HCT116 (cell line): ENCODE data around the gene WBP1L. TPM values are rescaled to one million over a fixed set of nuclear protein-coding genes. Genes with fewer than 3 reads are reported as not detected.

ENCODE experiments used
- ATAC-seq: fragments of 200-7000 bp; cut with Tn5 transposase; 2 replicates; pipeline ENCODE4 v1.9.1; 2020; ENCODE audit warnings: mild to moderate bottlenecking, moderate library complexity
- BruUV-seq: library from RNA; stranded (reverse); fragments of 400-500 nt; replicated peaks from 2 replicates; lab custom pipeline; 2021; lab: Mats Ljungman, UMichigan
- CTCF ChIA-PET: fragments of 300-600 bp; sonication (Branson Sonifier 250); formaldehyde crosslinking; loops from one replicate; lab custom pipeline; 2021; ENCODE audit warnings: antibody characterized with exemption; lab: Charles Lee
- POLR2A ChIA-PET: fragments of 300-600, 350-600 bp; sonication (Branson Sonifier 250); formaldehyde crosslinking; loops from one replicate; lab custom pipeline; 2021; ENCODE audit warnings: antibody characterized with exemption; lab: Charles Lee
- RAD21 ChIA-PET, 2 experiments: fragments of 300-600 bp; sonication (Branson Sonifier 250); formaldehyde crosslinking; loops; one replicate each; lab custom pipeline; 2023; ENCODE audit warnings: low total read pairs in 2 of 2; ENCODE audit not compliant: uncharacterized antibody in 2 of 2, unreplicated experiment in 2 of 2, low non-redundant PET in 1 of 2; lab: Charles Lee
- DNase-seq: peaks from one replicate; pipeline ENCODE4 v3.0.0-alpha.2; 2010; ENCODE audit warnings: low read depth, low spot score
- H2AFZ ChIP-seq: fragments of 200-600 bp; shearing (Covaris generic), sonication (generic); 2 replicates; pipeline ENCODE4 v1.6.1; 2017; ENCODE audit warnings: low read depth, mixed run types, mixed read lengths, antibody characterized with exemption, low read length; ENCODE audit not compliant: poor library complexity, severe bottlenecking
- H3K27ac ChIP-seq: 2 replicates; pipeline ENCODE4 v1.5.1; 2012; ENCODE audit warnings: low read depth, low read length
- H3K27me3 ChIP-seq: fragments of 200-600 bp; sonication (generic); 2 replicates; pipeline ENCODE4 v1.6.1; 2016; ENCODE audit warnings: mixed run types, low read length, mixed read lengths; ENCODE audit not compliant: insufficient read depth
- H3K36me3 ChIP-seq, 2 experiments: fragments of 200-500 bp in 1 of 2; fragments of 200-600 bp in 1 of 2; sonication (Bioruptor generic) in 1 of 2; sonication (generic) in 1 of 2; 2 replicates each; pipeline versions ENCODE4 v1.5.1 to v1.6.1; 2014 to 2016; ENCODE audit warnings: low read length in 2 of 2, inconsistent platforms in 1 of 2, mixed read lengths in 1 of 2, mixed run types in 1 of 2; ENCODE audit not compliant: insufficient read depth in 2 of 2, control insufficient read depth in 1 of 2
- H3K4me1 ChIP-seq, 2 experiments: fragments of 200-600 bp in 1 of 2; sonication (generic) in 1 of 2; 2 replicates each; pipeline versions ENCODE4 v1.5.1 to v1.6.1; 2012 to 2017; ENCODE audit warnings: low read length in 2 of 2, inconsistent platforms in 1 of 2, mild to moderate bottlenecking in 1 of 2, mixed read lengths in 1 of 2, mixed run types in 1 of 2, moderate library complexity in 1 of 2; ENCODE audit not compliant: insufficient read depth in 2 of 2, control insufficient read depth in 1 of 2
- H3K4me2 ChIP-seq: fragments of 200-600 bp; sonication (generic); 2 replicates; pipeline ENCODE4 v1.6.1; 2017; ENCODE audit warnings: mixed run types, low read length, mixed read lengths
- H3K4me3 ChIP-seq, 2 experiments: fragments of 200-600 bp in 1 of 2; sonication (generic) in 1 of 2; replicated peaks in 1 of 2; 2 replicates each; pipeline ENCODE4 v1.5.1; 2011 to 2016; ENCODE audit warnings: low read length in 2 of 2, control low read depth in 1 of 2, low read depth in 1 of 2, mild to moderate bottlenecking in 1 of 2, mixed read lengths in 1 of 2, mixed run types in 1 of 2
- H3K79me2 ChIP-seq: fragments of 200-600 bp; sonication (generic); 2 replicates; pipeline ENCODE4 v1.6.1; 2017; ENCODE audit warnings: mild to moderate bottlenecking, mixed run types, low read length, moderate library complexity, mixed read lengths; ENCODE audit not compliant: insufficient read depth
- H3K9ac ChIP-seq: fragments of 200-600 bp; sonication (generic); 2 replicates; pipeline ENCODE4 v1.6.1; 2016; ENCODE audit warnings: low read length, mixed read lengths
- H3K9me2 ChIP-seq: fragments of 200-600 bp; sonication (generic), shearing (Covaris generic); 2 replicates; pipeline ENCODE4 v1.6.1; 2017; ENCODE audit warnings: mixed run types, mild to moderate bottlenecking, moderate library complexity; ENCODE audit not compliant: insufficient read depth
- H3K9me3 ChIP-seq, 2 experiments: fragments of 200-500 bp in 1 of 2; fragments of 200-600 bp in 1 of 2; sonication (Bioruptor generic) in 1 of 2; sonication (generic) in 1 of 2; 2 replicates each; pipeline ENCODE4 v1.6.1; 2014 to 2017; ENCODE audit warnings: low read length in 2 of 2, mixed read lengths in 2 of 2, inconsistent platforms in 1 of 2, low read depth in 1 of 2, mild to moderate bottlenecking in 1 of 2, mixed run types in 1 of 2, moderate library complexity in 1 of 2; ENCODE audit not compliant: control insufficient read depth in 1 of 2, insufficient read depth in 1 of 2
- H4K20me1 ChIP-seq: fragments of 200-600 bp; sonication (generic), shearing (Covaris generic); 2 replicates; pipeline ENCODE4 v1.6.1; 2017; ENCODE audit warnings: mixed run types, mild to moderate bottlenecking, moderate library complexity; ENCODE audit not compliant: insufficient read depth
- ATF3 ChIP-seq: IDR thresholded peaks from 2 replicates; pipeline ENCODE4 v1.6.1; 2012
- CBX3 ChIP-seq: IDR thresholded peaks from 2 replicates; pipeline ENCODE4 v1.6.1; 2012; ENCODE audit warnings: low read depth
- CEBPB ChIP-seq: IDR thresholded peaks from 2 replicates; pipeline ENCODE4 v1.6.1; 2012; ENCODE audit warnings: low read depth
- CTCF ChIP-seq, 3 experiments: fragments of 200-600 bp in 1 of 3; sonication (generic) in 1 of 3; IDR thresholded peaks in 2 of 3; conservative IDR thresholded peaks in 1 of 3; 2 replicates each; pipeline ENCODE4 v1.5.1; 2012 to 2017; ENCODE audit warnings: low read depth in 2 of 3, low read length in 2 of 3, antibody characterized with exemption in 1 of 3, borderline replicate concordance in 1 of 3, control low read depth in 1 of 3, mild to moderate bottlenecking in 1 of 3, mixed read lengths in 1 of 3, mixed run types in 1 of 3, moderate library complexity in 1 of 3; ENCODE audit not compliant: insufficient read depth in 1 of 3
- EGR1 ChIP-seq: IDR thresholded peaks from 2 replicates; pipeline ENCODE4 v1.6.1; 2012; ENCODE audit warnings: low read depth
- ELF1 ChIP-seq: IDR thresholded peaks from 2 replicates; pipeline ENCODE4 v1.6.1; 2012; ENCODE audit warnings: low read depth, borderline replicate concordance
- EZH2 ChIP-seq: fragments of 200-600 bp; sonication (generic); IDR thresholded peaks from 2 replicates; pipeline ENCODE4 v1.6.1; 2017; ENCODE audit warnings: antibody characterized with exemption, mixed run types
- EZH2phosphoT487 ChIP-seq: fragments of 200-600 bp; IDR thresholded peaks from 2 replicates; pipeline ENCODE4 v1.6.1; 2018; ENCODE audit warnings: antibody characterized with exemption, borderline replicate concordance
- FOSL1 ChIP-seq: IDR thresholded peaks from 2 replicates; pipeline ENCODE4 v1.6.1; 2012; ENCODE audit warnings: low read depth
- JUND ChIP-seq: IDR thresholded peaks from 2 replicates; pipeline ENCODE4 v1.6.1; 2012
- MAX ChIP-seq: IDR thresholded peaks from 2 replicates; pipeline ENCODE4 v1.6.1; 2012
- POLR2AphosphoS5 ChIP-seq: IDR thresholded peaks from 2 replicates; pipeline ENCODE4 v1.6.1; 2011; ENCODE audit warnings: mild to moderate bottlenecking, low read depth, low read length, moderate library complexity
- RAD21 ChIP-seq: IDR thresholded peaks from 2 replicates; pipeline ENCODE4 v1.6.1; 2012; ENCODE audit warnings: low read depth, mild to moderate bottlenecking
- SIN3A ChIP-seq: IDR thresholded peaks from 2 replicates; pipeline ENCODE4 v1.6.1; 2012; ENCODE audit warnings: low read depth
- SP1 ChIP-seq: IDR thresholded peaks from 2 replicates; pipeline ENCODE4 v1.6.1; 2012; ENCODE audit warnings: low read depth
- SRF ChIP-seq: IDR thresholded peaks from 2 replicates; pipeline ENCODE4 v1.6.1; 2012; ENCODE audit warnings: low read depth
- TCF7L2 ChIP-seq: IDR thresholded peaks from 2 replicates; pipeline ENCODE4 v1.7.0; 2011; ENCODE audit warnings: borderline replicate concordance, inconsistent platforms; ENCODE audit not compliant: insufficient read depth, insufficient read length; ENCODE audit errors: extremely low read depth
- ZBTB33 ChIP-seq: IDR thresholded peaks from 2 replicates; pipeline ENCODE4 v1.6.1; 2011; ENCODE audit warnings: mild to moderate bottlenecking, low read length, moderate library complexity; ENCODE audit not compliant: insufficient replicate concordance; ENCODE audit errors: extremely low read depth
- ZFX ChIP-seq: fragments of 450-650 bp; IDR thresholded peaks from 2 replicates; pipeline ENCODE4 v1.6.1; 2017
- ZNF274 ChIP-seq: fragments of 200-500 bp; sonication (Bioruptor generic); IDR thresholded peaks from 2 replicates; pipeline ENCODE4 v1.6.1; 2014; ENCODE audit warnings: mild to moderate bottlenecking, low read depth, low read length, inconsistent platforms
- intact Hi-C: fragments of 100-400 bp; cut with micrococcal nuclease; formaldehyde crosslinking; loops from 2 replicates; pipeline ENCODE4 v1.10.0; 2022
- total RNA-seq: library from RNA; stranded (reverse); gene quantifications from one replicate; pipeline ENCODE4 v1.2.1, GENCODE V29; 2021; ENCODE audit not compliant: unreplicated experiment

The WBP1L gene
- total RNA-seq, 1 experiment from 2014 or later, result 25.2 TPM

- POLR2A ChIA-PET, result no interaction called here
- no peak overlapping the region for H3K27ac ChIP-seq
- TF ChIP-seq CEBPB (no peak), ELF1 (no peak), TCF7L2 (no peak), ZNF274 (no peak), ZBTB33 (no peak), ZFX (no peak), ATF3 (no peak), MAX (no peak), JUND (no peak), EZH2 (no peak), CTCF (IDR thresholded peaks at IDR 0.05 in 2 of 3, conservative IDR thresholded peaks at IDR 0.05 in 1 of 3; ENCODE audit: borderline replicate concordance in 1 of 3, insufficient read depth in 1 of 3, low read depth in 2 of 3, low read length in 2 of 3) (no peak), POLR2AphosphoS5 (no peak), SRF (no peak), CBX3 (no peak), EZH2phosphoT487 (no peak), EGR1 (no peak), SIN3A (no peak), SP1 (no peak), RAD21 (no peak), FOSL1 (no peak)
- TF ChIP-seq, all 23 proteins: peak for 0
- RAD21 ChIA-PET, result no interaction called here
- no TSS peak for BruUV-seq
- intact Hi-C loops, result no loop called here
- Histone ChIP-seq H3K4me3 (no peak overlapping the region), H3K4me2 (no peak overlapping the region), H3K9ac (no peak overlapping the region), H2AFZ (no peak overlapping the region), H4K20me1 (no peaks in the 10 kb centered on the region), H3K36me3 (no peaks in the 10 kb centered on the region; a peak in 1 of 4 replicates), H3K79me2 (peaks cover 25% of the 10 kb centered on the region), H3K9me3 (no peaks in the 10 kb centered on the region), H3K4me1 (0 out of 4 replicates have a peak, but pooled peaks cover 0 to 6% of the 10 kb centered on the region in 2 experiments), H3K9me2 (no peaks in the 10 kb centered on the region), H3K27me3 (no peaks in the 10 kb centered on the region)
- ATAC-seq (no peak), DNase-seq (no peak)
- CTCF ChIA-PET, result no interaction called here
Measured at GRCh38 chr10:102721954-102722353, 21.8 kb upstream of the WBP1L start.
